Activated CD8-positive, alpha-beta memory T cell treated with anti-CD3 and anti-CD28 coated beads for 48 hours (primary cell): ENCODE measurements around the gene KRTAP10-2.
"Not testable (repeated sequence)": the region's sequence is repeated elsewhere in the genome, so short reads cannot be mapped to it uniquely, and the experiment has no call there.

Experiments used
- DNase-seq, 3 experiments: peaks; one replicate each; pipeline ENCODE4 v3.0.0-alpha.2; 2020; ENCODE audit warnings: low read depth in 2 of 3, low spot score in 2 of 3

Gene KRTAP10-2

GRCh38 chr21:44551340-44551961 is at the start of gene KRTAP10-2:
Gene KRTAP10-2, minus strand, starts transcription at chr21:44551505. Its CDS starts 47 bp downstream, at chr21:44551458.
- no peak for DNase-seq

- DNase-seq, result not testable (repeated sequence)
These were observed 49.8 kb upstream of the KRTAP10-2 start for GRCh38 chr21:44601091-44601490.

GRCh38 chr21:44600118-44600978 is 49.0 kb upstream of the KRTAP10-2 start, which contains the start of gene KRTAP10-7:
Gene KRTAP10-7, plus strand, starts transcription at chr21:44600597. Its CDS starts 25 bp downstream, at chr21:44600622.
- DNase-seq, result not testable (repeated sequence)

GRCh38 chr21:44599264-44600029 is 48.1 kb upstream of the KRTAP10-2 start:
- no peak for DNase-seq

- no peak for DNase-seq
These were observed 46.8 kb upstream of the KRTAP10-2 start for GRCh38 chr21:44598061-44598460.

- no peak for DNase-seq
These were observed 44.9 kb upstream of the KRTAP10-2 start for GRCh38 chr21:44596068-44596725.

GRCh38 chr21:44595524-44595923 is 44.2 kb upstream of the KRTAP10-2 start:
- no peak for DNase-seq

- DNase-seq, result no peak
These were observed 43.2 kb upstream of the KRTAP10-2 start for GRCh38 chr21:44594406-44594916.

- DNase-seq, result no peak
These were observed 42.5 kb upstream of the KRTAP10-2 start for GRCh38 chr21:44593598-44594405.

- no peak for DNase-seq
These were observed 41.4 kb upstream of the KRTAP10-2 start, which contains the start of gene KRTAP10-6 for GRCh38 chr21:44592446-44593311. Gene KRTAP10-6, minus strand, starts transcription at chr21:44592505. Its CDS starts 21 bp downstream, at chr21:44592484.

- DNase-seq, result not testable (repeated sequence)
These were observed 40.5 kb upstream of the KRTAP10-2 start for GRCh38 chr21:44591801-44592130.

GRCh38 chr21:44590897-44591800 is 39.8 kb upstream of the KRTAP10-2 start:
- not testable (repeated sequence) for DNase-seq

- no peak for DNase-seq
These were observed 39.0 kb upstream of the KRTAP10-2 start for GRCh38 chr21:44590311-44590721.

GRCh38 chr21:44589586-44590305 is 38.4 kb upstream of the KRTAP10-2 start:
- no peak for DNase-seq

- no peak for DNase-seq
These were observed 37.8 kb upstream of the KRTAP10-2 start for GRCh38 chr21:44589094-44589493.

- no peak for DNase-seq
These were observed 34.6 kb upstream of the KRTAP10-2 start for GRCh38 chr21:44585892-44586291.

- DNase-seq, result no peak
These were observed 32.5 kb upstream of the KRTAP10-2 start for GRCh38 chr21:44583800-44584147.
